Endodermal cell (in vitro differentiated cells): ENCODE data around the gene PDE8A. TPM values are rescaled to one million over a fixed set of nuclear protein-coding genes. Genes with fewer than 3 reads are reported as not detected.

ENCODE experiments used
- DNase-seq: peaks from one replicate; pipeline ENCODE4 v3.0.0-alpha.2; 2017
- H3K27ac ChIP-seq: 2 replicates; pipeline ENCODE4 v1.5.1; 2013; ENCODE audit warnings: mild to moderate bottlenecking, low read depth, low read length, moderate library complexity
- H3K27me3 ChIP-seq: 2 replicates; pipeline ENCODE4 v1.6.1; 2013; ENCODE audit warnings: mild to moderate bottlenecking, low read length, moderate library complexity; ENCODE audit not compliant: insufficient read depth, control insufficient read depth, poor library complexity, severe bottlenecking
- H3K36me3 ChIP-seq: 2 replicates; pipeline ENCODE4 v1.7.0; 2013; ENCODE audit warnings: mild to moderate bottlenecking, low read length, moderate library complexity; ENCODE audit not compliant: control insufficient read depth, insufficient read depth
- H3K4me1 ChIP-seq: one replicate; pipeline ENCODE4 v1.7.0; 2013; ENCODE audit warnings: low read length; ENCODE audit not compliant: control insufficient read depth, insufficient read depth
- H3K4me3 ChIP-seq: 2 replicates; pipeline ENCODE4 v1.5.1; 2013; ENCODE audit warnings: mild to moderate bottlenecking, low read length, moderate library complexity
- H3K9ac ChIP-seq: 2 replicates; pipeline ENCODE4 v1.6.1; 2013; ENCODE audit warnings: mild to moderate bottlenecking, low read length, moderate library complexity; ENCODE audit not compliant: poor library complexity, severe bottlenecking; ENCODE audit errors: extremely low read depth
- H3K9me3 ChIP-seq: 2 replicates; pipeline ENCODE4 v1.6.1; 2013; ENCODE audit warnings: mild to moderate bottlenecking, low read length, moderate library complexity; ENCODE audit not compliant: control insufficient read depth
- H3K27ac Mint-ChIP-seq: 2 replicates; pipeline ENCODE4 v1.8.0; 2020; ENCODE audit warnings: mixed read lengths
- H3K27me3 Mint-ChIP-seq: 2 replicates; pipeline ENCODE4 v1.8.0; 2021; ENCODE audit warnings: mild to moderate bottlenecking, mixed read lengths; ENCODE audit not compliant: insufficient read depth
- H3K36me3 Mint-ChIP-seq: 2 replicates; pipeline ENCODE4 v1.8.0; 2020; ENCODE audit warnings: low read depth, mixed read lengths
- H3K4me1 Mint-ChIP-seq: 2 replicates; pipeline ENCODE4 v1.8.0; 2020; ENCODE audit warnings: mixed read lengths
- H3K4me3 Mint-ChIP-seq: 2 replicates; pipeline ENCODE4 v1.8.0; 2020; ENCODE audit warnings: mild to moderate bottlenecking, moderate library complexity, mixed read lengths
- H3K9me3 Mint-ChIP-seq: 2 replicates; pipeline ENCODE4 v1.8.0; 2020; ENCODE audit warnings: mild to moderate bottlenecking, mixed read lengths
- CTCF ChIP-seq: fragments of 200-600 bp; sonication (generic); conservative IDR thresholded peaks from 2 replicates; pipeline ENCODE4 v1.5.0; 2021; ENCODE audit warnings: antibody characterized with exemption, mild to moderate bottlenecking
- WGBS, 2 experiments: methylation state at CpG; one replicate each; pipeline versions ENCODE4 v1.1.5 to v1.1.7; 2013; ENCODE audit warnings: missing lambda C conversion rate in 2 of 2, mixed read lengths in 1 of 2; ENCODE audit not compliant: insufficient coverage in 1 of 2, insufficient read length in 1 of 2; 5-methylcytosine and 5-hydroxymethylcytosine counted together
- total RNA-seq, 2 donors: library from RNA; stranded (reverse); fragmentation: NEBNext Ultra II Directional in 1 of 2; extraction: Animal tissue kit (Norgen Biotek cat#: 25700) in 1 of 2; gene quantifications; 2 replicates in 1 of 2; 3 replicates in 1 of 2; pipeline ENCODE4 v1.2.1, GENCODE V29; 2021

The PDE8A gene
- total RNA-seq, 2 donors from 2014 or later: 14.8 to 15.2 TPM

- H3K36me3 Mint-ChIP-seq: no peaks in the 10 kb centered on the region
- Histone ChIP-seq H3K27ac (no peak overlapping the region), H3K36me3 (no peaks in the 10 kb centered on the region), H3K9me3 (no peaks in the 10 kb centered on the region), H3K9ac (no peak overlapping the region), H3K4me1 (no peaks in the 10 kb centered on the region), H3K27me3 (no peaks in the 10 kb centered on the region), H3K4me3 (no peak overlapping the region)
- H3K27me3 Mint-ChIP-seq: no peaks in the 10 kb centered on the region
- no peak overlapping the region for H3K27ac Mint-ChIP-seq
- H3K4me3 Mint-ChIP-seq: no peak overlapping the region
- H3K4me1 Mint-ChIP-seq: no peaks in the 10 kb centered on the region
- no peak for DNase-seq
- WGBS, 2 experiments: 89 to 96% methylated on average over 4 to 5 of the region's 5 CpGs
- no peak for TF ChIP-seq CTCF
- no peaks in the 10 kb centered on the region for H3K9me3 Mint-ChIP-seq
Measured at GRCh38 chr15:85097250-85097649, 115.6 kb downstream of the PDE8A start.

GRCh38 chr15:85097725-85098124 is 116.1 kb downstream of the PDE8A start:
- no peaks in the 10 kb centered on the region for H3K27me3 Mint-ChIP-seq
- no peak overlapping the region for H3K27ac ChIP-seq
- H3K4me1 Mint-ChIP-seq: no peaks in the 10 kb centered on the region
- H3K4me3 Mint-ChIP-seq: no peak overlapping the region
- H3K9ac ChIP-seq: no peak overlapping the region
- H3K9me3 Mint-ChIP-seq: no peaks in the 10 kb centered on the region
- DNase-seq: no peak
- H3K36me3 ChIP-seq: no peaks in the 10 kb centered on the region
- no peak for TF ChIP-seq CTCF
- WGBS, 2 experiments: 88 to 90% methylated on average over 2 of the region's 2 CpGs
- no peaks in the 10 kb centered on the region for H3K9me3 ChIP-seq
- H3K27ac Mint-ChIP-seq: no peak overlapping the region
- H3K4me3 ChIP-seq: no peak overlapping the region
- H3K36me3 Mint-ChIP-seq: no peaks in the 10 kb centered on the region
- H3K4me1 ChIP-seq: no peaks in the 10 kb centered on the region
- no peaks in the 10 kb centered on the region for H3K27me3 ChIP-seq

GRCh38 chr15:85099195-85099803 is 117.6 kb downstream of the PDE8A start:
- no peaks in the 10 kb centered on the region for H3K36me3 Mint-ChIP-seq
- Histone ChIP-seq H3K4me3 (no peak overlapping the region), H3K9ac (no peak overlapping the region), H3K36me3 (no peaks in the 10 kb centered on the region), H3K27me3 (no peaks in the 10 kb centered on the region), H3K4me1 (no peaks in the 10 kb centered on the region), H3K9me3 (no peaks in the 10 kb centered on the region), H3K27ac (no peak overlapping the region)
- 90 to 92% methylated on average over 10 of the region's 10 CpGs for WGBS, 2 experiments
- no peak for TF ChIP-seq CTCF
- DNase-seq: no peak
- H3K27ac Mint-ChIP-seq: no peak overlapping the region
- H3K4me1 Mint-ChIP-seq: no peaks in the 10 kb centered on the region
- H3K9me3 Mint-ChIP-seq: no peaks in the 10 kb centered on the region
- no peak overlapping the region for H3K4me3 Mint-ChIP-seq
- no peaks in the 10 kb centered on the region for H3K27me3 Mint-ChIP-seq
